RWPE2 (cell line): ENCODE results near the gene NEK5.

ENCODE experiments used
- ATAC-seq: fragments of 200-7000 bp; cut with Tn5 transposase; 3 replicates; pipeline ENCODE4 v1.9.1; 2021; ENCODE audit warnings: low read depth
- DNase-seq: peaks from one replicate; pipeline ENCODE4 v3.0.0-alpha.2; 2020; ENCODE audit warnings: low spot score
- H3K27ac ChIP-seq: fragments of 450-650 bp; 2 replicates; pipeline ENCODE4 v1.5.1; 2017; ENCODE audit warnings: mild to moderate bottlenecking; ENCODE audit not compliant: poor library complexity, severe bottlenecking
- H3K27me3 ChIP-seq: fragments of 250-450 bp; sonication (Bioruptor Pico); 2 replicates; pipeline ENCODE4 v1.5.1; 2021; ENCODE audit warnings: mild to moderate bottlenecking, moderate library complexity; ENCODE audit not compliant: insufficient read depth, poor library complexity, severe bottlenecking
- H3K36me3 ChIP-seq: fragments of 250-450 bp; sonication (Bioruptor Pico); 2 replicates; pipeline ENCODE4 v1.5.1; 2020; ENCODE audit warnings: low read depth, mild to moderate bottlenecking, moderate library complexity
- H3K4me1 ChIP-seq: fragments of 250-450 bp; sonication (Bioruptor Pico); 2 replicates; pipeline ENCODE4 v1.5.1; 2021; ENCODE audit warnings: mild to moderate bottlenecking, moderate library complexity; ENCODE audit not compliant: insufficient read depth, poor library complexity, severe bottlenecking
- H3K4me3 ChIP-seq: fragments of 250-450 bp; sonication (Bioruptor Pico); 2 replicates; pipeline ENCODE4 v1.5.1; 2021; ENCODE audit warnings: mild to moderate bottlenecking, moderate library complexity; ENCODE audit not compliant: severe bottlenecking
- H3K9me3 ChIP-seq: fragments of 250-450 bp; sonication (Bioruptor Pico); 2 replicates; pipeline ENCODE4 v1.5.1; 2021; ENCODE audit warnings: mild to moderate bottlenecking, moderate library complexity; ENCODE audit not compliant: severe bottlenecking
- CTCF ChIP-seq: fragments of 450-650 bp; IDR thresholded peaks from one replicate; pipeline ENCODE4 v1.5.1; 2017; ENCODE audit warnings: mild to moderate bottlenecking, moderate library complexity; ENCODE audit not compliant: poor library complexity, severe bottlenecking

The NEK5 gene

GRCh38 chr13:52158629-52159158 lies 29.8 kb upstream of the NEK5 start:
- Histone ChIP-seq H3K27ac (peak overlapping the region; percentile 34), H3K27me3 (no peaks in the 10 kb centered on the region), H3K4me1 (peaks cover 10% of the 10 kb centered on the region), H3K36me3 (peaks cover 2% of the 10 kb centered on the region; the same call in 1 of the 2 replicates), H3K9me3 (no peaks in the 10 kb centered on the region), H3K4me3 (peak overlapping the region; percentile 56)
- DNase-seq, result no peak
- TF ChIP-seq CTCF, result no peak
- peak; percentile 21; the same call in 1 of the 3 replicates for ATAC-seq

- ATAC-seq (no peak), DNase-seq (no peak)
- Histone ChIP-seq H3K36me3 (peaks cover 9% of the 10 kb centered on the region), H3K9me3 (no peaks in the 10 kb centered on the region), H3K27me3 (no peaks in the 10 kb centered on the region), H3K27ac (no peak overlapping the region), H3K4me3 (no peak overlapping the region), H3K4me1 (peaks cover 4% of the 10 kb centered on the region)
- no peak for TF ChIP-seq CTCF
These were observed 27.9 kb upstream of the NEK5 start for GRCh38 chr13:52156724-52157261.

GRCh38 chr13:52155177-52155576 lies 26.3 kb upstream of the NEK5 start:
- ATAC-seq (no peak), DNase-seq (no peak)
- Histone ChIP-seq H3K4me1 (peaks cover 4% of the 10 kb centered on the region), H3K36me3 (peaks cover 10% of the 10 kb centered on the region), H3K9me3 (no peaks in the 10 kb centered on the region), H3K27me3 (no peaks in the 10 kb centered on the region), H3K27ac (no peak overlapping the region), H3K4me3 (no peak overlapping the region)
- TF ChIP-seq CTCF, result no peak

- no peak for TF ChIP-seq CTCF
- DNase-seq, result no peak
- no peak for ATAC-seq
- Histone ChIP-seq H3K27ac (no peak overlapping the region), H3K9me3 (no peaks in the 10 kb centered on the region), H3K4me1 (no peaks in the 10 kb centered on the region), H3K27me3 (no peaks in the 10 kb centered on the region), H3K4me3 (no peak overlapping the region), H3K36me3 (peaks cover 20% of the 10 kb centered on the region)
These were observed 18.4 kb upstream of the NEK5 start for GRCh38 chr13:52147225-52147624.

GRCh38 chr13:52141299-52141698 lies 12.4 kb upstream of the NEK5 start:
- H3K27me3 ChIP-seq, result no peaks in the 10 kb centered on the region
- ATAC-seq (no peak), DNase-seq (no peak)
- no peaks in the 10 kb centered on the region for H3K4me1 ChIP-seq
- H3K27ac ChIP-seq, result no peak overlapping the region
- no peaks in the 10 kb centered on the region for H3K9me3 ChIP-seq
- peaks cover 2% of the 10 kb centered on the region; the same call in 1 of the 2 replicates for H3K36me3 ChIP-seq
- TF ChIP-seq CTCF, result no peak
- H3K4me3 ChIP-seq, result no peak overlapping the region
